ENCODE data around the gene FBXO28.

The FBXO28 gene

DNA sequence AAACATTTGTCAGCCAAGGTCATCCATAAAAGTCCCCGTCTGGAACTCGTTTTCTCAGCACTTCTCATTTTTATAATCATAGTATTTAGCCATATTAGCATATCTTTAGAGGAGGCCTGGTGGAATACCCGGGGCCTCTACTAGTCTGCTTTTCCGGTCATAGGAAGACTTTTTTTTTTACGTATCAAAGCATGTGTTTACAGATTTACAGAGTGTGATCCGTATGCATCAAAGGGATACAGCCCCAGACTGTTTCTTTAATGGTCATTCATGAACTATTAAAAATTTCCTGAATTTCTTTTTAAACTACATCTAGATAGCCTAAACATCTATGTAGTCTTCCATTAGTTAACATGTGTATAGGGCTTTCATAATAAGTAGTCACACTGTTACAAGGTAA lies 45.6 kb downstream of the FBXO28 start:
- in situ Hi-C loops (cut with HindIII; ENCODE audit: low sequenced_read_pairs), result no loop called here
- no peak overlapping the region for H3K4me3 ChIP-seq (ENCODE audit: low read depth, low read length)
- TF ChIP-seq, protein P1, sequence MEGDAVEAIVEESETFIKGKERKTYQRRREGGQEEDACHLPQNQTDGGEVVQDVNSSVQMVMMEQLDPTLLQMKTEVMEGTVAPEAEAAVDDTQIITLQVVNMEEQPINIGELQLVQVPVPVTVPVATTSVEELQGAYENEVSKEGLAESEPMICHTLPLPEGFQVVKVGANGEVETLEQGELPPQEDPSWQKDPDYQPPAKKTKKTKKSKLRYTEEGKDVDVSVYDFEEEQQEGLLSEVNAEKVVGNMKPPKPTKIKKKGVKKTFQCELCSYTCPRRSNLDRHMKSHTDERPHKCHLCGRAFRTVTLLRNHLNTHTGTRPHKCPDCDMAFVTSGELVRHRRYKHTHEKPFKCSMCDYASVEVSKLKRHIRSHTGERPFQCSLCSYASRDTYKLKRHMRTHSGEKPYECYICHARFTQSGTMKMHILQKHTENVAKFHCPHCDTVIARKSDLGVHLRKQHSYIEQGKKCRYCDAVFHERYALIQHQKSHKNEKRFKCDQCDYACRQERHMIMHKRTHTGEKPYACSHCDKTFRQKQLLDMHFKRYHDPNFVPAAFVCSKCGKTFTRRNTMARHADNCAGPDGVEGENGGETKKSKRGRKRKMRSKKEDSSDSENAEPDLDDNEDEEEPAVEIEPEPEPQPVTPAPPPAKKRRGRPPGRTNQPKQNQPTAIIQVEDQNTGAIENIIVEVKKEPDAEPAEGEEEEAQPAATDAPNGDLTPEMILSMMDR (IDR thresholded peaks at IDR 0.05; ENCODE audit: low read depth, low read length), result no peak
- DNase-seq (ENCODE audit: low read depth, low spot score), result no peak

DNA sequence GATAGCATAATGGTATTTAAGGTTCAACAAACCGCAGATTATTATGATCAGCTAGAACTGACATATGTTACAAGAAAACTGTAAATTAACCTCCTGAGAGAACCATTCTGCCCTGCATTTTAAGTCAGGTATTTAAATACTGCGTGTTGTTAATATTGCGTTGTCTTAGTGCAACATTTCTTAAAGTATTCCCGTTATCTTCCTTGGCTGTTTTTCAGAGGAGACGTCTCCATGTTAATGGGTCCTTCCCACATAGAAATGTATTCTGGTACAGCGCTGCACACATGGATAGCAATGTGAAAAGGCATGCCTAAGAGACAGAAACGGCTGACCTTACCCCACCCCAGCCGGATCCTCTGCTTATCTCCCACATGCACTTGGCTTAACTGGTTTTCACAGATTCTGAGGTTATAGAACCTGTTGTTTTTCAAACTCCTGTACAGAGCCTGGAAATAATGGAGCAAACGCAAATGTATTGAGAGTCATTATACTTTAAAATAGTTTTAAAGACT lies 46.3 kb downstream of the FBXO28 start:
- in situ Hi-C loops (cut with HindIII; ENCODE audit: low sequenced_read_pairs), result no loop called here
- TF ChIP-seq, protein P1 (IDR thresholded peaks at IDR 0.05; ENCODE audit: low read depth, low read length), result no peak
- no peak overlapping the region for H3K4me3 ChIP-seq (ENCODE audit: low read depth, low read length)
- DNase-seq (ENCODE audit: low read depth, low spot score), result no peak

DNA sequence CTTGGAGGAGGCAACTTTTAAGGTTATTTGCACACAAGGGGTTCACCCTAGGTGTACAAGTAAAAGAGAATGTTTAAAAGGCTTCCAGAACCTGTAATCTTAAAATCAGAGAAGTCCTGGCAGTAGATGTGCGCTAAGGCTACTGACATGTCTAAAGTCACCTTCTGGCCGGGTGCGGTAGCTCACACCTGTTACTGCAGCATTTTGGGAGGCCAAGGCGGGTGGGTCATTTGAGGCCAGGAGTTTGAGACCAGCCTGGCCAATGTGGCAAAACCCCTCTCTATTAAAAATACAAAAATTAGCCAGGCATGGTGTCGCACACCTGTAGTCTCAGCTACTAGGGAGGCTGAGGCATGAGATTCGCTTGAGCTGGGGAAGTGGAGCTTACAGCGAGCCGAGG lies 48.9 kb downstream of the FBXO28 start:
- no peak overlapping the region for H3K4me3 ChIP-seq (ENCODE audit: low read depth, low read length)
- TF ChIP-seq, protein P1 (IDR thresholded peaks at IDR 0.05; ENCODE audit: low read depth, low read length), result no peak
- in situ Hi-C loops (cut with HindIII; ENCODE audit: low sequenced_read_pairs), result no loop called here
- DNase-seq (ENCODE audit: low read depth, low spot score), result no peak

DNA sequence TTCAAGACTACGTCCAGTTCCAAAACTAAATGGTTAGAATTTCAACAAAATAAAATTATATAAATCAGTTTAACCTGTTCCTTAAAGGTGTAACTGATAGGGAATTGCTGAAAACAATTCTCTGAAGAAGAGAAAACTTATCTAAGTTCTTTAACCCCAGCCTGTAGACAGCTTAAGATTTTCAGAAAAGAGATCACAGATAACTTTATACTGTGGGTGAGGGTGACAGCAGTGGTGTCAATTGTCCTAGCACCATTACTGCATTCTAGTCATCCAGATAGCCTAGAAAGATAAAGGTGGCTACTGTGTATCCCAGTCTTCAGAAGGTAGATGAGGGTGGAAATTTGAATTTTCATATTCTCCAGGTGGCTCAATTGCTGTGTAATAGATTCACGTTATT lies 49.4 kb downstream of the FBXO28 start:
- no peak for DNase-seq (ENCODE audit: low read depth, low spot score)
- no peak overlapping the region for H3K4me3 ChIP-seq (ENCODE audit: low read depth, low read length)
- in situ Hi-C loops (cut with HindIII; ENCODE audit: low sequenced_read_pairs), result no loop called here
- TF ChIP-seq, protein P1 (IDR thresholded peaks at IDR 0.05; ENCODE audit: low read depth, low read length), result no peak

DNA sequence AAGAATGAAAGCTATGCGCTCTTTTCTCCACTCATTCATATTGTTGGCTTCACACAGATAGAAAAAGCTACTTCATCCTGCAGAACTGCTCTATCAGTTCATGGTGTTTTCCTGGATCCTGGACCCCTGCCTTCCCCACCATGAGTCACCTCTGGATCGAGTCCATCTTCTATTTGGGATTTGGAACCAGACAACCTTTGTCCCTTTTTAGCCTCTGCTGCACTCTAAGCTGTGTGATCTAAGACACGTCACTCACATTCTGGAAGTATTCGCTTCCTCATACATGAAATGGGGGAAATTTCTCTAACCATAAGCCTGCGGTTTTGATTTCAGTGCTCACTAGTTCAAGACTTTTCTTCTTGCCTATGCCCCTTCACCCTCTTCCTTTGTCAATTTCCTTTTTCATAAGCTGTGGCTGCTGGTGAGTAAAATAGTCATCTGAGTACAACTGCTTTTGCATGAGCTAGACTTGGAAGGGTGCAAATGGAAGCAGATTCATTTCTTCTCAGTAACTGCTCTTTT lies 55.0 kb downstream of the FBXO28 start:
- TF ChIP-seq, protein P1 (IDR thresholded peaks at IDR 0.05; ENCODE audit: low read depth, low read length), result no peak
- in situ Hi-C loops (cut with HindIII; ENCODE audit: low sequenced_read_pairs), result no loop called here
- DNase-seq (ENCODE audit: low read depth, low spot score), result peak; percentile 94
- no peak overlapping the region for H3K4me3 ChIP-seq (ENCODE audit: low read depth, low read length)

DNA sequence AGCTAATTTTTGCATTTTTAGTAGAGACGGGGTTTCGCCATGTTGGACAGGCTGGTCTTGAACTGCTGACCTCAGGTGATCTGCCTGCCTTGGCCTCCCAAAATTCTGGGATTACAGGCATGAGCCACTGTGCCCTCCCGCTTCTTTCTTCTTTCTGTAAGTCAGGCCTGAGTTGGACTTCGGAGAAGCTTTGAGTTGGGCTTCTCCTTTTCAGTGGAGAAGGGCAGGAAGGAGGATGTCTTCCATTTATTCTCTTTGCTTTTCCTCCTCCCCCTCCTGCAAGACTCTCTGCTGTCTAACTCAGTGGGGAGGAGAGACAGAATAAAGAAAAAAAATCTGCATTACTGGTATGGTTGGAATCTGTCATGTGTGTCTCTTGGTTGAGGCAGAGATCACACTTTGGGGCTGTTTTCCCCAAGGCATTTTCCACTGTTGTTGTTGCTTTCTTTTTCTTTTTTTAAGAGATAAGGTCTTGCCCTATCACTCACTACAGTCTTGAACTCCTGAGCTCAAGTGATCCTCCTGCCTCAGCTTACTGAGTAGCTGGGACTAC lies 55.9 kb downstream of the FBXO28 start:
- in situ Hi-C loops (cut with HindIII; ENCODE audit: low sequenced_read_pairs), result no loop called here
- no peak overlapping the region for H3K4me3 ChIP-seq (ENCODE audit: low read depth, low read length)
- TF ChIP-seq, protein P1 (IDR thresholded peaks at IDR 0.05; ENCODE audit: low read depth, low read length), result no peak
- DNase-seq (ENCODE audit: low read depth, low spot score), result no peak
